Upper lobe of left lung (tissue), 6 donors: ENCODE data around the gene PRKAG2. TPM values are rescaled to one million over a fixed set of nuclear protein-coding genes. Genes with fewer than 3 reads are reported as not detected.

Source experiments
- ATAC-seq, 2 donors: fragments of 200-7000 bp; cut with Tn5 transposase; one replicate each; pipeline ENCODE4 v1.9.1; 2022; ENCODE audit warnings: mild to moderate bottlenecking in 2 of 2, moderate library complexity in 2 of 2; ENCODE audit not compliant: low FRiP score in 2 of 2
- DNase-seq, 2 donors: peaks; one replicate each; pipeline ENCODE4 v3.0.0-alpha.2; 2019 to 2020
- H3K27ac ChIP-seq, 4 donors: fragments of 200-600 bp; sonication (generic); one replicate each; pipeline ENCODE4 v1.5.1; 2016 to 2019
- H3K27me3 ChIP-seq, 4 donors: fragments of 200-600 bp; sonication (generic); one replicate each; pipeline ENCODE4 v1.5.1; 2017 to 2019
- H3K36me3 ChIP-seq, 4 donors: fragments of 200-600 bp; sonication (generic); one replicate each; pipeline ENCODE4 v1.5.1; 2016 to 2019
- H3K4me1 ChIP-seq, 4 donors: fragments of 200-600 bp; sonication (generic); one replicate each; pipeline ENCODE4 v1.5.1; 2018 to 2019
- H3K4me3 ChIP-seq, 4 donors: fragments of 200-600 bp; sonication (generic); one replicate each; pipeline ENCODE4 v1.5.1; 2017 to 2019; ENCODE audit warnings: mild to moderate bottlenecking in 2 of 4, moderate library complexity in 1 of 4
- H3K9me3 ChIP-seq, 4 donors: fragments of 200-600 bp; sonication (generic); one replicate each; pipeline ENCODE4 v1.5.1; 2018 to 2019
- EP300 ChIP-seq, 4 donors: sonication (generic); formaldehyde crosslinking; IDR thresholded peaks; one replicate each; pipeline ENCODE4 v1.5.1; 2017; ENCODE audit warnings: antibody characterized with exemption in 4 of 4, control low read depth in 2 of 4
- POLR2A ChIP-seq, 4 donors: fragments of 450-650 bp; IDR thresholded peaks; one replicate each; pipeline ENCODE4 v1.5.1; 2016 to 2017; ENCODE audit warnings: antibody characterized with exemption in 4 of 4, mild to moderate bottlenecking in 2 of 4
- POLR2AphosphoS5 ChIP-seq, 2 donors: sonication (generic); formaldehyde crosslinking; IDR thresholded peaks; one replicate each; pipeline ENCODE4 v1.5.1; 2017; ENCODE audit warnings: antibody characterized with exemption in 2 of 2
- WGBS, 2 donors: methylation state at CpG; one replicate each; pipeline ENCODE4 v1.1.5; 2017 to 2018; 5-methylcytosine and 5-hydroxymethylcytosine counted together
- total RNA-seq, 6 donors: library from RNA; depleted of rRNA in 4 of 6; stranded (reverse); fragments of >200 nt in 4 of 6; gene quantifications; one replicate each; pipeline versions ENCODE4 v1.1.0 to v1.2.1, GENCODE V29; 2016 to 2021
- TF ChIP-seq, protein P1 (sequence below), 6 experiments: fragments of 450-650 bp in 4 of 6; fragments of 200-600 bp in 2 of 6; sonication (generic) in 2 of 6; IDR thresholded peaks; one replicate each; pipeline ENCODE4 v1.5.1; 2016 to 2019; ENCODE audit warnings: antibody characterized with exemption in 6 of 6
- donor health status: DM: no; HTN: no; CAD: no; lungs with moderate emphysema.
- donor health status: DM: no; HTN: yes; CAD: no; lungs with severe emphysema.

The PRKAG2 gene
- total RNA-seq, 6 donors from 2014 or later, result 20.6 to 68.1 (median 29.6) TPM

DNA sequence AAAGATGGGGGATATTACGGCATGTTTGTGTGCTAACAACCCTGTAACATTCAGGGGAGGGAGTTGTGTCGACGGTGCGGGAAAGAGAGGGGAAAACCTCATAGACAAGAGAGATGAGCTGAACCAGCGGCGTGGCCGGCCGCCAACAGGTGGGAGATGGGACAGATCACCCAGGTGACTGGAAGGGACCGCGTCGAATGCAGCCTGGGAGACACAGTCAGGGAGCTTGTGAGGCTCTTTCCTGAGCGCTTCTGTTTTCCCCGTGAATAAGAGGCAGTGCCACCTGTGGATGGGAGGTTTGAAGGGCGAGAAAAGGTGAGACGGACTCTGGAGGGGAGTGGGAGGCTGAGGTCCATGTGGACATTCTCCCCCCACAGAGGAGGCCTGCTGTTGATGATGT is 9.9 kb upstream of the PRKAG2 start:
- H3K4me3 ChIP-seq, result no peak overlapping the region
- TF ChIP-seq, protein P1, sequence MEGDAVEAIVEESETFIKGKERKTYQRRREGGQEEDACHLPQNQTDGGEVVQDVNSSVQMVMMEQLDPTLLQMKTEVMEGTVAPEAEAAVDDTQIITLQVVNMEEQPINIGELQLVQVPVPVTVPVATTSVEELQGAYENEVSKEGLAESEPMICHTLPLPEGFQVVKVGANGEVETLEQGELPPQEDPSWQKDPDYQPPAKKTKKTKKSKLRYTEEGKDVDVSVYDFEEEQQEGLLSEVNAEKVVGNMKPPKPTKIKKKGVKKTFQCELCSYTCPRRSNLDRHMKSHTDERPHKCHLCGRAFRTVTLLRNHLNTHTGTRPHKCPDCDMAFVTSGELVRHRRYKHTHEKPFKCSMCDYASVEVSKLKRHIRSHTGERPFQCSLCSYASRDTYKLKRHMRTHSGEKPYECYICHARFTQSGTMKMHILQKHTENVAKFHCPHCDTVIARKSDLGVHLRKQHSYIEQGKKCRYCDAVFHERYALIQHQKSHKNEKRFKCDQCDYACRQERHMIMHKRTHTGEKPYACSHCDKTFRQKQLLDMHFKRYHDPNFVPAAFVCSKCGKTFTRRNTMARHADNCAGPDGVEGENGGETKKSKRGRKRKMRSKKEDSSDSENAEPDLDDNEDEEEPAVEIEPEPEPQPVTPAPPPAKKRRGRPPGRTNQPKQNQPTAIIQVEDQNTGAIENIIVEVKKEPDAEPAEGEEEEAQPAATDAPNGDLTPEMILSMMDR (IDR thresholded peaks at IDR 0.05), result no peak
- TF ChIP-seq POLR2AphosphoS5 (IDR thresholded peaks at IDR 0.05), result no peak
- no peak for TF ChIP-seq POLR2A (IDR thresholded peaks at IDR 0.05)
- TF ChIP-seq EP300 (IDR thresholded peaks at IDR 0.05), result no peak
- peak in 1 of 2 donors; percentile 82 for DNase-seq
- 63 to 83% methylated on average over 15 of the region's 15 CpGs for WGBS, 2 donors
- H3K27me3 ChIP-seq, result no peaks in the 10 kb centered on the region
- ATAC-seq, result no peak
- no peaks in the 10 kb centered on the region for H3K9me3 ChIP-seq
- no peak overlapping the region for H3K27ac ChIP-seq
- H3K36me3 ChIP-seq, result no peaks in the 10 kb centered on the region
- no peaks in the 10 kb centered on the region for H3K4me1 ChIP-seq

DNA sequence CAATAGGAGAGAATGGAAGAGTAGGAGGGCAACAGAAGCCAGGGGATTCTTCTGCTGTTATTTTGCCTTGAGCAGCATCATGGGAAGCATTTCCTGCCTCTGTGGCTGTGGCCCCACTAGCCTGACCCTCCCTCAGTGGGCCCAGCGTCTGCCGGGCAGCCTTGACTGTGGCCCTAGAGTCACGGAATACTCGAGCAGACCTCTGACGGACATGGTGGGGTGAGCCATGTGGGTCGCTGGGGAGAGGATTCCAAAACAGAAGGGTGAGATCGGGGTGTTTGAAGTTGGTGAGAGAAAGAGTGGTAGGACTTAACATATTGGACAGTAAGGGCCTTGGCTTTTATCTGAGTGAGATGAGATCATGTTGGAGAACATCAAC is 8.3 kb upstream of the PRKAG2 start:
- no peaks in the 10 kb centered on the region for H3K27me3 ChIP-seq
- DNase-seq, result no peak
- TF ChIP-seq, protein P1 (IDR thresholded peaks at IDR 0.05), result no peak
- no peak for TF ChIP-seq EP300 (IDR thresholded peaks at IDR 0.05)
- TF ChIP-seq POLR2A (IDR thresholded peaks at IDR 0.05), result no peak
- TF ChIP-seq POLR2AphosphoS5 (IDR thresholded peaks at IDR 0.05), result no peak
- H3K4me1 ChIP-seq, result no peaks in the 10 kb centered on the region
- no peak overlapping the region for H3K27ac ChIP-seq
- peak in 1 of 2 donors; percentile 32 for ATAC-seq
- H3K9me3 ChIP-seq, result no peaks in the 10 kb centered on the region
- no peaks in the 10 kb centered on the region for H3K36me3 ChIP-seq
- 92 to 95% methylated on average over 7 of the region's 7 CpGs for WGBS, 2 donors
- no peak overlapping the region for H3K4me3 ChIP-seq

DNA sequence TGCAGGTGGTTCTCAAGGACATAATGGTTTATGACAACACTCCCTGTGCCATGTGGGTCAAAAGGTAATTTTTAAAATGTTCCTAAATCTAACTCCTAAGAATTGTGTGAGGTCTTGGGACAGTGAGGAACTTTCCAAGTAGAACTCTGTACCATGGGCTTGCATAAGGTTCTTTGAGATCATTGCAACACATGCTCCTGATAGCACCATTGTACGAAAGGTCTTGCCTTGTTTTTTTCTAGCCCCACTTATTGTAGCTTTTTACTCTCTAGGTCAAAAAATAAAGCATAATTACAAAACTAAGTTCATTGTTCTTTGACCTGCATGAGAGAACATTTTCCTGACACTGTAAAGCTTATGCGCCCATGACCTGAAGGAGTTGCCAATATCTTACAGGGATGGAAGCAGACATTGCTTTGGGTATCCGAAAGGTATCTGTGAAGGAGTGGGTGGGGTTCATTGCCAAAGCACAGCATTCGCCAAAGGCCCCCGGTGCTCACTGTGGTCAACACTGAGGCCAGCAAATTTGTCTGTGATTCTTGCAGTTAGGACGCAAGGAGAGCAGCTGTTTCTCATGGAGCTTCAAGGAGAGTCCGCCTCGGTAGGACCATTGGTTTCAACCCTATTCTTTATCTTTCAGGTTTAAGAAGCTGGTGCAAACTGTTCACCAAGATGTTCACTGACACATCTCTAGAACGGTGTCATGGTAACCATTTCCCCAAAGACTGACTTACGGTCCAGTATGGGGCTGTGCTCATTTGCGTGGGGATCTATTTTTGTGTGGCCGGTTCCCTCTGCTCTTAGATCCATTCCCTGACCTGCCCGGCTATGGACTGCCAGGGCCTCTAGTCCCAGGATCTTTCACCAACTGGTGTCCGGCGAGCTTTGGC is 7.6 kb upstream of the PRKAG2 start:
- ATAC-seq (no peak), DNase-seq (no peak)
- H3K4me3 ChIP-seq, result no peak overlapping the region
- TF ChIP-seq, protein P1 (IDR thresholded peaks at IDR 0.05), result no peak
- TF ChIP-seq POLR2AphosphoS5 (IDR thresholded peaks at IDR 0.05) (no peak), POLR2A (IDR thresholded peaks at IDR 0.05) (no peak), EP300 (IDR thresholded peaks at IDR 0.05) (no peak)
- no peak overlapping the region for H3K27ac ChIP-seq
- H3K4me1 ChIP-seq, result no peaks in the 10 kb centered on the region
- no peaks in the 10 kb centered on the region for H3K27me3 ChIP-seq
- WGBS, 2 donors, result 91 to 93% methylated on average over 15 of the region's 15 CpGs
- H3K36me3 ChIP-seq, result no peaks in the 10 kb centered on the region
- no peaks in the 10 kb centered on the region for H3K9me3 ChIP-seq

DNA sequence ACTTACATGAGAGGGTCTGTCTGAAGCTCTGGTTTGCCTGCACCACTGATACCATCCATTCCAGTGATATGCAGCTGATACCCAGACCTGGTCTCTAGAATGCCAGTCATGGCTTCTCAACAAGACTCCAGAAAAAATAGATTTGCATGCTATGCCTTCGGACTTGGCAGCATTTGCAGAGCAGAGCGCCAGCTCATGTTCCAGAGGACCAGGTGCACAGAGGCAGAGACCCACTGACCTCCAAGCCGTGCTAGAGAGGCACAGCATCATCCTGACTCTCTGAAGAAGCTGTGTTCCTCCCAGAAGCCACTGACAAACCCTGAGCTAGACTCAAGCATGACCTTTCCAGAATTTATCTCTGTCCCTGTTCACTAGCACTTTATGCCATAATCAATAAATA is 6.9 kb upstream of the PRKAG2 start:
- no peak for ATAC-seq
- Histone ChIP-seq H3K4me3 (no peak overlapping the region), H3K9me3 (no peaks in the 10 kb centered on the region), H3K27ac (no peak overlapping the region), H3K36me3 (no peaks in the 10 kb centered on the region), H3K27me3 (no peaks in the 10 kb centered on the region), H3K4me1 (no peaks in the 10 kb centered on the region)
- no peak for DNase-seq
- WGBS, 2 donors, result 65 to 78% methylated on average over 2 to 3 of the region's 3 CpGs
- TF ChIP-seq POLR2AphosphoS5 (IDR thresholded peaks at IDR 0.05), result no peak

DNA sequence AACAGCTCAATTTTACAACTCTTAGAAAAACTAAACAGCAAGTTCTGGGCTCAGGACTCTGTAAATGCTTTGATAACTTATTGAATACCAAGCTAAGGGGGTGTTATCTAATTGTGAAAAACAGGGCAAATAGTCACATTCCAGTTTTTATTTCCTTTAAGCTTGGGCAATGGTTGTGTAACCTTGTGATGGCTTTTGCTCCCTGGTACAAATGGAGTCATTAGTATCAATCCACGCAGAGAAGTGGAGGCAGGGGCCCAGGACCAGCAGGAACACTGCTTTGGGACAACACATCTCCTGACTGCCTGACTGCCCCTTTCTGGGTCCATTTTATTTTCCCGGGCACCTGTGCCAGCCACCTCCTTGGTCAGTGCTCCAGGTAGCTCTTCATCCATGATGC is 5.8 kb upstream of the PRKAG2 start:
- H3K9me3 ChIP-seq, result no peaks in the 10 kb centered on the region
- no peak for DNase-seq
- H3K4me3 ChIP-seq, result no peak overlapping the region
- 81 to 97% methylated on average over 2 of the region's 2 CpGs for WGBS, 2 donors
- no peak overlapping the region for H3K27ac ChIP-seq
- no peak for ATAC-seq
- H3K36me3 ChIP-seq, result no peaks in the 10 kb centered on the region
- TF ChIP-seq EP300 (IDR thresholded peaks at IDR 0.05) (no peak), POLR2AphosphoS5 (IDR thresholded peaks at IDR 0.05) (no peak), POLR2A (IDR thresholded peaks at IDR 0.05) (no peak)
- TF ChIP-seq, protein P1 (IDR thresholded peaks at IDR 0.05), result no peak
- H3K4me1 ChIP-seq, result peaks cover 5 to 7% (median 6%) of the 10 kb centered on the region in 4 donors
- H3K27me3 ChIP-seq, result peaks cover 0 to 2% (median under 1%) of the 10 kb centered on the region in 4 donors
